HFFc6 (cell line): ENCODE data around the gene FOXK2. TPM values are rescaled to one million over a fixed set of nuclear protein-coding genes. Genes with fewer than 3 reads are reported as not detected.

Experiments
- DNase-seq: peaks from one replicate; pipeline ENCODE4 v3.0.0-alpha.2; 2018
- H3K27ac Mint-ChIP-seq: 2 replicates; pipeline ENCODE4 v1.8.0; 2020; ENCODE audit warnings: mild to moderate bottlenecking, mixed read lengths
- H3K27me3 Mint-ChIP-seq: 2 replicates; pipeline ENCODE4 v1.8.0; 2021; ENCODE audit warnings: mild to moderate bottlenecking, moderate library complexity, mixed read lengths; ENCODE audit not compliant: insufficient read depth
- H3K36me3 Mint-ChIP-seq: 2 replicates; pipeline ENCODE4 v1.8.0; 2021; ENCODE audit warnings: low read depth, mixed read lengths
- H3K4me1 Mint-ChIP-seq: 2 replicates; pipeline ENCODE4 v1.8.0; 2020; ENCODE audit warnings: low read depth, mixed read lengths
- H3K4me3 Mint-ChIP-seq: 2 replicates; pipeline ENCODE4 v1.8.0; 2020; ENCODE audit warnings: mild to moderate bottlenecking, moderate library complexity, mixed read lengths
- H3K9me3 Mint-ChIP-seq: 2 replicates; pipeline ENCODE4 v1.8.0; 2020; ENCODE audit warnings: mild to moderate bottlenecking, mixed read lengths
- CTCF ChIP-seq: fragments of 200-600 bp; sonication (generic); IDR thresholded peaks from 2 replicates; pipeline ENCODE4 v1.5.0; 2021; ENCODE audit warnings: antibody characterized with exemption, mild to moderate bottlenecking
- total RNA-seq, 6 experiments: library from RNA; stranded (reverse); fragmentation: NEBNext Ultra II Directional; extraction: Animal tissue kit (Norgen Biotek cat#: 25700); gene quantifications; 2 replicates in 1 of 6; 3 replicates in 5 of 6; pipeline ENCODE4 v1.2.3, GENCODE V29; 2021

The FOXK2 gene
- total RNA-seq, 6 experiments from 2014 or later = 38.6 to 46.3 (median 41.1) TPM

- no peak for TF ChIP-seq CTCF
- no peaks in the 10 kb centered on the region for H3K9me3 Mint-ChIP-seq
- H3K27me3 Mint-ChIP-seq = no peaks in the 10 kb centered on the region; the same call in none of the 2 replicates
- no peak overlapping the region for H3K27ac Mint-ChIP-seq
- H3K4me3 Mint-ChIP-seq = no peak overlapping the region
- peaks cover 18% of the 10 kb centered on the region for H3K4me1 Mint-ChIP-seq
- no peak for DNase-seq
- no peaks in the 10 kb centered on the region; the same call in none of the 2 replicates for H3K36me3 Mint-ChIP-seq
Measured at GRCh38 chr17:82487910-82488309, 31.6 kb upstream of the FOXK2 start.

- peak; percentile 53 for DNase-seq
- H3K36me3 Mint-ChIP-seq = no peaks in the 10 kb centered on the region; the same call in none of the 2 replicates
Measured at GRCh38 chr17:82489117-82489516, 30.4 kb upstream of the FOXK2 start.

DNA sequence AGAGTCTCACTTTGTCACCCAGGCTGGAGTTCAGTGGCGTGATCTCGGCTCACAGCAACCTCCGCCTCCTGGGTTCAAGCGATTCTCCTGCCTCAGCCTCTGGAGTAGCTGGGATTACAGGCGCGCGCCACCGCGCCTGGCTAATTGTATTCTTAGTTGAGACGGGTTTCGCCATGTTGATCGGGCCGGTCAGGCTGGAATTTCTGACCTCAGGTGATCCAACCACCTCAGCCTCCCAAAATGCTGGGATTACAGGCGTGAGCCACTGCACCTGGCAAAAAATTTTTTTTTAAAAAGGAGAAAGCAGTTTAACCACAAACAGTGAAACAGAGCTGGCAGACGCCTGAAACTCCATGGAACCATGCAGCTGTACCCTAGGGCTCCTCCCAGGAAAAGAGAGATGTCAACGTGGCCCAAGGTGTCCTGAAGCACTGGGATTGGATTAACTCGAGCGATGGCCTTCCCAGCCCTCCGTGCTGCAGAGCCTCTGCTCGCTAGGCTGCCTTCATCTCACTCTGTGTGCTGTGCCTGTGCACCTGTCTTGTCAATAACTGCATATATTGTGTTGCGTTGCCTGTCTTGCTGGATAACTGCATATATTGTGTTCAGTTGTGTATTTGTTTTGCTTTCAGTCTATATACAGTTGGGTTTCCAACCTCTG is 29.6 kb upstream of the FOXK2 start:
- DNase-seq = no peak
- H3K27ac Mint-ChIP-seq = no peak overlapping the region
- H3K27me3 Mint-ChIP-seq = peaks cover 10% of the 10 kb centered on the region
- H3K36me3 Mint-ChIP-seq = no peaks in the 10 kb centered on the region; the same call in none of the 2 replicates
- TF ChIP-seq CTCF = no peak
- H3K4me3 Mint-ChIP-seq = no peak overlapping the region
- no peaks in the 10 kb centered on the region for H3K9me3 Mint-ChIP-seq
- H3K4me1 Mint-ChIP-seq = peaks cover 32% of the 10 kb centered on the region

More at GRCh38 chr17:82489117-82489516, 30.4 kb upstream of the FOXK2 start:
- peak overlapping the region; percentile 42 for H3K27ac Mint-ChIP-seq
- H3K4me3 Mint-ChIP-seq = no peak overlapping the region
- peaks cover 5% of the 10 kb centered on the region for H3K27me3 Mint-ChIP-seq
- H3K4me1 Mint-ChIP-seq = peaks cover 30% of the 10 kb centered on the region
- H3K9me3 Mint-ChIP-seq = no peaks in the 10 kb centered on the region
- no peak for TF ChIP-seq CTCF

- DNase-seq = no peak
- no peak overlapping the region for H3K27ac Mint-ChIP-seq
- TF ChIP-seq CTCF = no peak
- H3K4me3 Mint-ChIP-seq = no peak overlapping the region
- H3K27me3 Mint-ChIP-seq = peaks cover 10% of the 10 kb centered on the region
- H3K4me1 Mint-ChIP-seq = peaks cover 32% of the 10 kb centered on the region
- no peaks in the 10 kb centered on the region for H3K9me3 Mint-ChIP-seq
- no peaks in the 10 kb centered on the region; the same call in none of the 2 replicates for H3K36me3 Mint-ChIP-seq
Measured at GRCh38 chr17:82490512-82491195, 28.9 kb upstream of the FOXK2 start.

DNA sequence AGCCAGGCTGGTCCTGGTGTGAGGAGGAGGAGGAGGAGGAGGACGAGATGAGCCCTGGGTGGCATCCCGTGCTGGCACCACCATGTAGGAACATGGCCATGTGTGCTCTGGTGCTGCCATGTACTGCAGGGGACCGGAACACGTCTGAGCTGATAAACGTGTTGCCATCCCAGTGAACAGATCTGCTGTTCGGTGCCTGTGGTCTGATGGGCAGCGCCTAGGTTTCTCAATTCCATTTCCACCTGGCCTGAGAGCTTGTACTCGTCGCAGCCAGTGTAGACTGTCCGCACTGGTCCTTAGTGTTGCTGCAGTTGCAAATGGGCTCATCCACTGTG is 28.4 kb upstream of the FOXK2 start:
- Mint-ChIP-seq H3K9me3 (no peaks in the 10 kb centered on the region), H3K27ac (no peak overlapping the region), H3K27me3 (peaks cover 10% of the 10 kb centered on the region), H3K4me3 (no peak overlapping the region), H3K36me3 (no peaks in the 10 kb centered on the region; the same call in none of the 2 replicates), H3K4me1 (peaks cover 32% of the 10 kb centered on the region)
- TF ChIP-seq CTCF = no peak
- DNase-seq = no peak
